Endothelial cell (in vitro differentiated cells): ENCODE measurements around the gene PIGK. TPM values are rescaled to one million over a fixed set of nuclear protein-coding genes. Genes with fewer than 3 reads are reported as not detected.

Source experiments
- DNase-seq: peaks from one replicate; pipeline ENCODE4 v3.0.0; 2021; ENCODE audit warnings: low spot score
- H3K27ac Mint-ChIP-seq: one replicate; pipeline ENCODE4 v1.8.0; 2021; ENCODE audit warnings: mixed read lengths, inconsistent platforms; ENCODE audit not compliant: unreplicated experiment
- H3K27me3 Mint-ChIP-seq: one replicate; pipeline ENCODE4 v1.8.0; 2021; ENCODE audit warnings: mild to moderate bottlenecking, moderate library complexity, mixed read lengths, inconsistent platforms; ENCODE audit not compliant: unreplicated experiment
- H3K36me3 Mint-ChIP-seq: one replicate; pipeline ENCODE4 v1.8.0; 2021; ENCODE audit warnings: mild to moderate bottlenecking, low read depth, mixed read lengths, inconsistent platforms; ENCODE audit not compliant: unreplicated experiment
- H3K4me1 Mint-ChIP-seq: one replicate; pipeline ENCODE4 v1.8.0; 2021; ENCODE audit warnings: mild to moderate bottlenecking, mixed read lengths, inconsistent platforms; ENCODE audit not compliant: unreplicated experiment
- H3K4me3 Mint-ChIP-seq: one replicate; pipeline ENCODE4 v1.8.0; 2021; ENCODE audit warnings: mild to moderate bottlenecking, mixed read lengths, inconsistent platforms; ENCODE audit not compliant: unreplicated experiment
- H3K9me3 Mint-ChIP-seq: one replicate; pipeline ENCODE4 v1.8.0; 2021; ENCODE audit warnings: mixed read lengths, inconsistent platforms; ENCODE audit not compliant: unreplicated experiment
- total RNA-seq: library from RNA; stranded (reverse); fragmentation: NEBNext Ultra II Directional; extraction: Animal tissue kit (Norgen Biotek cat#: 25700); gene quantifications from one replicate; pipeline ENCODE4 v1.2.1, GENCODE V29; 2021; ENCODE audit not compliant: unreplicated experiment
- TF ChIP-seq, protein P1 (sequence below): fragments of 200-600 bp; sonication (generic); IDR thresholded peaks from one replicate; pipeline ENCODE4 v1.5.0; 2021; ENCODE audit warnings: antibody characterized with exemption; ENCODE audit not compliant: unreplicated experiment

PIGK gene
- total RNA-seq, 1 donor from 2014 or later, result 19.5 TPM

DNA sequence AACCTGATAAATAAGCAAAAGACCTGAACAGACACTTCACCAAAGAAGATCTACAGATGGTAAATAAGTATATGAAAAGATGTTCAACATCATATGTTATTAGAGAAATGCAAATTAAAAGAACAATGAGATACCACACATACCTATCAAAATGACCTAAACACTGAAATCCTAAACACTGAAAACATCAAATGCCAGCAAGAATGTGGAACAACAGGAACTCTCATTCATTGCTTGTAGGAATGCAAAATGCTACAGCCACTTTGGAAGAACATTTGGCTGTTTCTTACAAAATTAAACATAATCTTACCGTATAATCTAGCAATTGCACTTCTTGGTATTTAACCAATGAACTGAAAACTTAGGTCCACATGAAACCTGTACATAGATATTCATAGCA lies 14.9 kb upstream of the PIGK start:
- Mint-ChIP-seq H3K27me3 (no peaks in the 10 kb centered on the region), H3K4me1 (no peaks in the 10 kb centered on the region), H3K9me3 (no peaks in the 10 kb centered on the region), H3K4me3 (no peak overlapping the region), H3K27ac (no peak overlapping the region), H3K36me3 (no peaks in the 10 kb centered on the region)
- DNase-seq, result no peak
- TF ChIP-seq, protein P1, sequence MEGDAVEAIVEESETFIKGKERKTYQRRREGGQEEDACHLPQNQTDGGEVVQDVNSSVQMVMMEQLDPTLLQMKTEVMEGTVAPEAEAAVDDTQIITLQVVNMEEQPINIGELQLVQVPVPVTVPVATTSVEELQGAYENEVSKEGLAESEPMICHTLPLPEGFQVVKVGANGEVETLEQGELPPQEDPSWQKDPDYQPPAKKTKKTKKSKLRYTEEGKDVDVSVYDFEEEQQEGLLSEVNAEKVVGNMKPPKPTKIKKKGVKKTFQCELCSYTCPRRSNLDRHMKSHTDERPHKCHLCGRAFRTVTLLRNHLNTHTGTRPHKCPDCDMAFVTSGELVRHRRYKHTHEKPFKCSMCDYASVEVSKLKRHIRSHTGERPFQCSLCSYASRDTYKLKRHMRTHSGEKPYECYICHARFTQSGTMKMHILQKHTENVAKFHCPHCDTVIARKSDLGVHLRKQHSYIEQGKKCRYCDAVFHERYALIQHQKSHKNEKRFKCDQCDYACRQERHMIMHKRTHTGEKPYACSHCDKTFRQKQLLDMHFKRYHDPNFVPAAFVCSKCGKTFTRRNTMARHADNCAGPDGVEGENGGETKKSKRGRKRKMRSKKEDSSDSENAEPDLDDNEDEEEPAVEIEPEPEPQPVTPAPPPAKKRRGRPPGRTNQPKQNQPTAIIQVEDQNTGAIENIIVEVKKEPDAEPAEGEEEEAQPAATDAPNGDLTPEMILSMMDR, result no peak

DNA sequence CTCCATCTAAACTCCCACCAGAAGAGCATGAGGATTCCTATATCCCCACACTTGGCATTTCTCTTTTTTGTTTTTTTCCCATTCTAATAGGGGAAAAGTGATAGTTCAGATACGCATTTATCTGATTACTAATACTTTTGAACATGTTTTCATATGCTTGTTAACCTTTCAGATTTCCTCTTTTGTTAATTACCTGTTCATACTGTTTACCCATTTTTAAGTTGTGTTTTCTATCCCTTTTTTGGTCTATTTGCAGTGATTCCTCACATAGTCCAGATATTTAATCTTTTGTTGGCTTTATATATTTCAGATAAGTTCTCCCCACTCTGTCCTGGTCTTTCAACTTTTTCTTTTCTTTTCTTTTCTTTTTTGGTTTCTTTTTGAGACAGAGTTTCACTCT lies 13.6 kb upstream of the PIGK start:
- no peaks in the 10 kb centered on the region for H3K4me1 Mint-ChIP-seq
- H3K27ac Mint-ChIP-seq, result no peak overlapping the region
- H3K9me3 Mint-ChIP-seq, result no peaks in the 10 kb centered on the region
- H3K36me3 Mint-ChIP-seq, result no peaks in the 10 kb centered on the region
- TF ChIP-seq, protein P1, result no peak
- no peak overlapping the region for H3K4me3 Mint-ChIP-seq
- DNase-seq, result no peak
- no peaks in the 10 kb centered on the region for H3K27me3 Mint-ChIP-seq

DNA sequence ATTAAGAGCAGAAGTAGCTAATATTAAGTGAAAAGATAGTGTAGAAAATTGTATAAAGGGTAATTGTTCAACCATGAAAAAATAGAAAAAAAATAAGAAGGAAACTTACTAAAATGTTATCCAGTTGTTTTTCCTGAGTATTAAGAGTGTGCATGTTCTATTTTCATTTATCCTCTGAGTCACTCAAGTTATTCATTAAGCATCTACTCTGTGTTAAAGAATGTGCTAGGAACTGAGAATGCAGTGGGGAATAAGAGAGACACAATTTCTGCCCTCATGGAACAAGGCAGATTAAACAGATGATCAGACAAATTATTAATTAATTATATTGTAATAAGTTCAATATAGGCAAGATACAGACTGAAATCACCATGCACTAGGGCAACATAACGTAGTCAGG lies 10.8 kb upstream of the PIGK start:
- Mint-ChIP-seq H3K4me3 (no peak overlapping the region), H3K9me3 (no peaks in the 10 kb centered on the region), H3K27me3 (no peaks in the 10 kb centered on the region), H3K36me3 (no peaks in the 10 kb centered on the region), H3K4me1 (peaks cover 9% of the 10 kb centered on the region), H3K27ac (no peak overlapping the region)
- TF ChIP-seq, protein P1, result no peak
- DNase-seq, result no peak

DNA sequence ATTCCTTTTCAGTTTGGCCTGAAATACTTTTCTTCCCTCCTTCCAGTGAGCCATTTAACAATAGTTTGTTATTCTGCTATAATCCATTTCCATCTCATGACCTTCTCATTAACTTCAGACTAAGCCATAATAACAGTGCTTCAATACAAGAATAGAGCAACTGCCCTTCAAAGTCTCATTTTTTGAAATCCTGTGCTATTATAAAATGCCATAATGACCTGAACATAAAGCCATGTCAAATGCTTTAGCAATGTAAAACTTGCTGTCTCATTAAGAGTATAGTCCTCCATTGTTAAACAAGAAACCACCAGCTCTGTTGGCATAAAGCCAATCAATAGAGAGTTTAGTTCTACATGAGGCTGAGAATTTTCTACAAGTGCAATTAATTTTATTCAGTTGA lies 9.6 kb upstream of the PIGK start:
- TF ChIP-seq, protein P1, result no peak
- Mint-ChIP-seq H3K27ac (no peak overlapping the region), H3K4me3 (no peak overlapping the region), H3K27me3 (peaks cover 2% of the 10 kb centered on the region), H3K4me1 (peaks cover 9% of the 10 kb centered on the region), H3K36me3 (no peaks in the 10 kb centered on the region), H3K9me3 (no peaks in the 10 kb centered on the region)
- DNase-seq, result no peak

DNA sequence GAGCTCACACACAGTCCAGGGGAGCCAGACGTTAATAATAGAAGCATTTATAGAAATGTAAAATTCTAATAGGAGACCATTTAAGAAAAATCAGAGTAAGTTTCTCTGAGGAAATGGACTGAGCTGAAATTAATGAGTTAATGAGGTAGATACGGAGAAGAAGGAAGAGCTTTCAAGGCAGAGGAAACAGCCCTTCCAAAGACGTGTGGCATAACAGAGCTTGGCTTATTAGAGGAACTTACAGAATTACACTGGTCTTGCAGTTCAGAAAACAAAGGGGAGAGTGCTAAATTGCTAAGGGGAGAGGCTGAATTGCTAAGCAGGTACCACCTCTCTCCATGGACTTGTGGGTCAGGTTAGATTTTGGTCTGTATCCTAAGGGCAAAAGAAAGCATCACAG lies 8.2 kb upstream of the PIGK start:
- no peaks in the 10 kb centered on the region for H3K36me3 Mint-ChIP-seq
- H3K27ac Mint-ChIP-seq, result no peak overlapping the region
- H3K4me1 Mint-ChIP-seq, result peaks cover 9% of the 10 kb centered on the region
- TF ChIP-seq, protein P1, result no peak
- H3K27me3 Mint-ChIP-seq, result peaks cover 2% of the 10 kb centered on the region
- no peaks in the 10 kb centered on the region for H3K9me3 Mint-ChIP-seq
- no peak for DNase-seq
- no peak overlapping the region for H3K4me3 Mint-ChIP-seq
